CD4-positive, alpha-beta T cell treated with Interferon alpha-2 for 1 hour (primary cell): Measurements from ENCODE around the gene ABHD15.

Experiments
- DNase-seq, 2 donors: peaks; one replicate each; pipeline ENCODE4 v3.0.0-alpha.2; 2020 to 2022

ABHD15 gene

GRCh38 chr17:29594519-29595090 is 27.8 kb upstream of the ABHD15 start:
- DNase-seq, result no peak

GRCh38 chr17:29593591-29594518 is 27.0 kb upstream of the ABHD15 start:
- DNase-seq, result peak in 1 of 2 donors; percentile 26

DNA sequence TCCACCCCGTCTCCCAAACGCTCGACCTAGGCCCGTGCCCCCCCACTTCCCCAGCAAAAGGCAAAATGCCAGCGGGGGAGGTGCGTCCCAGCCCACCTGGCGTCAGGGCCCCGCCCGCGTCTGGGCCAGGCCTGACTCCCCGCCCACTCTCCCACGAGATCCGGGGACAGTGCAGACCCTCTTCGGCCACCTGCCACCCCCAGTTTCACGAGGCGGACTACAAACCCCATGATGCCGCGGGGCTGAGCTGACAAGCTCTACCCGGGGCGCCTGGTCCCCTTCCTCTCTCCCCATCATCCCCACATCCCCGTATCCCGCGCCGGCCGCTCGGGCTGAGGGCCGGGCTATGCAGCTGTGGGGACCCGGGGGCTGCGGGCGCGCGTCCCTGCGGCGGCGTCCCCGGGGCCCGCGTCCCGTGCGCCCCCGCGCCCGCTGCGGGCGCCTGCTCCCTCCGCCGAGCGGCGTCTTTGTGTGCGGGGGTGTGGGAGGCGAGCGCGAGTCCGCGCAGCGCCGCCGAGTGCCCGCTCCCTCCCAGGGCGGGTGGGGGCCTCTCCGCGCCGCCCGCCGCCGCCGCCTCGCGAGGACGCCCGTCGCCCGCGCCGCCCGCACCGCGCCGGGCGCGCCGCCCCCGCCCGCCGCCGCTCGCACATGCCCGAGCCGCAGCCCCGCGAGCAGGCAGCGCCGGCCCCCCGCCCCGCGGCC is 26.2 kb upstream of the ABHD15 start, which contains the start of gene ANKRD13B:
Gene ANKRD13B, plus strand, starts transcription at position 283 of the 702 bp plus-strand sequence. CDS start 490 bp downstream, outside the sequence.
- DNase-seq, result peak in 1 of 2 donors; percentile 43

GRCh38 chr17:29591737-29592608 is 25.1 kb upstream of the ABHD15 start:
- peak; percentile 72 to 83 for DNase-seq

GRCh38 chr17:29591146-29591736 is 24.4 kb upstream of the ABHD15 start:
- peak in 1 of 2 donors; percentile 38 for DNase-seq

GRCh38 chr17:29590411-29591145 is 23.7 kb upstream of the ABHD15 start:
- no peak for DNase-seq

DNA sequence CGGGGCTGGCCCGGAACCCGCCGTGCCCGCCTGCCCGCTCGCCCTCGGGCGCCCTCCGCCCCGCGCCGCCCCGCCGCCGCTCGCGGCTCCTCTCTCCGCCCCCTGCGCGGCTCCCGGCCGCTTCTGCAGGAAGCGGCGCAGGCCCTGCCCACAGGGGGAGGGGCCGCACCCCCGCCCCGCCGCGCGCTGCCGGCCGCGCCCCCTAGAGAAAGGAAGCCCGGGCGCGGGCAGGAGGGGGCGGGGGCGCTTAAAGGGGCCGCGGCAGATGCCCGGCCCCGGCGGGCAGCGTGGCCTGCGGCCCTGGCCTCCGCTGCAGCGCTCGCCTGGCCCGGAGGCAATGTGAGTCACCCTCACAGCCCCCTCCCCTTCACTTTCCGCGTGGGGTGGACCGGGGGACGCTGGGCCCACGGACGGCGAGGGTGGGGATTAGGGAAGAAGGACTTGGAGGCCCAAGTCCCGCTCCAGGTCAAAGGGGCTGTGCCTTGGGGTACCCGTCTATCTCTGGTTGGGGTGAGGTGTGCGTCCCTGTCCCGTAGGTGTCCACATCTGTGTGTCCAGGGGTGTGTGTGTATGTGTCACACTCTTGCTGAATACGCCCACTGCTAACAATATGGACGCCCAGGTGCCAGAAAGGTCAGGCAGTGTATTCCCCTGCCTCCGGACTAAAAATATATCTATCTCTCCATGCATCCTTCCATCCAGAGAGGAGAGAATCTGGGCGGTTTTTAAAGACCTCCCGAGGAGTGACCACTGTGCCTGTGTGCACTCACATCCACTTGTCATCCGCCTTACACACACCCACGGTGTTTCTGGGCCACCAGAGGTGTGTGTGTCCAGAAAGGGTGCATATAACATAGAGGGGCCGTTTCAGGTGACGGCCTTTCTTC is 22.9 kb upstream of the ABHD15 start, which contains the start of gene GIT1:
Gene GIT1, minus strand, starts transcription at position 125 of the 887 bp plus-strand sequence. CDS start 270 bp downstream, outside the sequence.
- peak; percentile 82 to 90 for DNase-seq

- DNase-seq, result peak; percentile 34 to 51
Observed at GRCh38 chr17:29588562-29589411, 21.9 kb upstream of the ABHD15 start.

GRCh38 chr17:29588017-29588561 is 21.3 kb upstream of the ABHD15 start:
- no peak for DNase-seq

DNA sequence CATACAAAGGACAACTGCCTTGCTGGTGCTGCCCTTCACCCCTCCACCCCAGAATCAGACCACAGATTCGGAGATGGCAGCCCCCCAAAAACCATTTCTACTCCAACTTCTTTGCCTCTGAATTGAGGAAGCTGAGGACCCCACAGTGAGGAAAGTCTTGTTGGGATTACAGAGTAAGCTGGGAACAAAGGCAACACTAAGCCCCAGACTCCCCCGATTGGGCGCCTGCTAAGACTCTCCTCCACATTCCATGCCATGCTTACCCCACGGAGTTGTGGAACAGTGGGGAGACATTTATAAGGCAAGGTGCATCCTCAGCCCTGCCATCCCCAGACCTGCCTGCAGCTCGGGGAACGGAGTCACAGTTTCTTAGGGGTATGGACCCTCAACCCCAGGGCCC is 20.8 kb upstream of the ABHD15 start:
- no peak for DNase-seq

DNA sequence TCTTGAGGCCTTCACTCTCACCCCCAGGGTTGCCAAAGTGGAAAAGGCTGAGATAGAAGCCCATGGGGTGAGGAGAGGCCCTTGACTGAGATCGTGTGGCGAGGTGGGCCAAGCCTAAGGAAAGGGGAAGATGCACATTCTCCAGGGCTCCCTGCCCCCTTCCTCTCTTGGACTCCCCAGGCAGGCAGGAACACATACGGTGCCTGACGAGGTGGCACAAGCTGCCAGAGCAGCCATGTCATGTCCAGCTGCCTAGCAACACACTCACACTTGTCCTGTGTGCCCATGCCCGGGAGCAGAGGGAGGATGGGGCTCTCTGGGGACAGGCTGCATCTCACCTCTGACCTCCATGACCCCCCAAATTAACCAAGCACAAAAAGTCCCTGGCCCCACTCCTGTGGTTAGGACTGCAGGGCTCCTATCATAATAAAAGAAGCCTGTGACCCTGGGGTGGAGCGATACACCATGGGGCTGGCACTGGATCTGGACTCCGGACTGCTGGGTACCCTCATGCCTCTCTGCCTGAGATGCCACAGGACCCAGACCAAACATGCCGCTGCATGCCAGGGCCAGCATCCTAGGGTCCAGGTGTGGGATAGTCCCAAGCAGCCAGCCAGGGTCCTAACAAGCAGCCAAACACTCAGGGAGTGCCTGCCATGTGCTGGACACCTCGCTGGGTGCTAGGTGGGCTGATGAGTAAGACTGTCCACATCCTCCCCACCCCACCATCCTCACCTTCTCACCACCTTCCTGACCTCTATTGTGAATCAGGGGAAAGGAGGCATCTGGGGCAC is 20.0 kb upstream of the ABHD15 start:
- DNase-seq, result no peak

DNA sequence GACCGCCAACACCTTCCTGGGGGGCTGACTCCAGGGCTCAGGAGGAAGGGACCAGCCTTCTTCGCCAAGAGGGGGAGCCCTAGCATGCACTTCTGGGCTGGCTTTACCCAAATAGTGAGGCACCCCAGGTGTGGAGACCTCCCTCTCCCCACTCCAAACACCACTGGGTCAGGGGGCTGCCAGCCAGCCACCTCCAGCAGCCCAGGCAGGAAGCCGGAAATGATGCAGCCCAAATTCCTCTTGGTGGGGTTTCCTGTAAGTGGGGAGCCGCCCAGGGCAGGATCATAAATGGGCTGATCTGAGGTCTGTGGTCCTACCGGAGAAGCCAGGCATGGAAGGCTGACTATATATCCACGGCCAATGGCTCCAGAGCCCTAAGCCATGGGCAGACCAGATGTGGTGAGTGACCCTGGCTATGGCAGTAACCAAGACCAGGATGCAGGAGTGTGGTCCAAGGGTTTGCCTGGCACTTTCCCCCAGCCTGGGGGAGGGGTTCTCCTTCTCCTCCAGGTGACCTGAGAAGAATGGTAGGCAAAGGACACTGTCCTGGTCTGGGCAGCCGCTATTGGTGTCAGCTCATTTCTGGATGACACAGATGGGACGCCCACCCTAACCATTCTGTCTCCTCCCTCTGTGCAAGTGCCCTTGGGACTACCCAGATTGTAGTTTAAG is 18.4 kb upstream of the ABHD15 start:
- peak; percentile 36 to 60 for DNase-seq

DNA sequence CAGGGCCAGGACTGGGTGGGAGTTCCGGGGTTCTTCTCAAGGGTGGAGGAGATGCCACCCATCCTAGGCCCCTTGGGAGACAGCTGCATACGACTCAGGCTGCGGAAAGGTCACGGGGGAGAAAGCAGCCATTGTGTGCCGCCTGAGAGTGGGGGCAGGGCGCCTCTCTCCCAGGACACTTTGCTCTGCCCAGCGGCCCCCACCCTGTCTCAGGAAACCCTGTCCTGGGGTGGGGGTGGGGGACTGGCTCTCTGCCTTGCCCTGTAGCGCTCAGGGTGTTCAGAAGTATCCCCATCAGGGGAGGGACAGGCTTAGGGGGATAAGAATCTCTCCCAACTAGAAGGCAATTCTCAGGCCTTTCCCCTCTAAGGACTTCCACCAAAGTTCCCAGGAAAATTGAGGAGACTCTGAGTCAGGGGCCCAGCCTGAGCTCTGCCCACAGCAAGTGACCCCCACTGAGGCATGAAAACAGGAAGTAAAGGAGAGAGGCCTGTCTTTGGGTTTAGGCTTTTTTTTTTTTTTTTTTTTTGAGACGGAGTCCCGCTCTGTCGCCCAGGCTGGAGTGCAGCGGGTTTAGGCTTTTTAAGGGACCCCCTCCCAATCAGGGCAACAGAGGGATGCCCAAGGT is 17.7 kb upstream of the ABHD15 start:
- no peak for DNase-seq

DNA sequence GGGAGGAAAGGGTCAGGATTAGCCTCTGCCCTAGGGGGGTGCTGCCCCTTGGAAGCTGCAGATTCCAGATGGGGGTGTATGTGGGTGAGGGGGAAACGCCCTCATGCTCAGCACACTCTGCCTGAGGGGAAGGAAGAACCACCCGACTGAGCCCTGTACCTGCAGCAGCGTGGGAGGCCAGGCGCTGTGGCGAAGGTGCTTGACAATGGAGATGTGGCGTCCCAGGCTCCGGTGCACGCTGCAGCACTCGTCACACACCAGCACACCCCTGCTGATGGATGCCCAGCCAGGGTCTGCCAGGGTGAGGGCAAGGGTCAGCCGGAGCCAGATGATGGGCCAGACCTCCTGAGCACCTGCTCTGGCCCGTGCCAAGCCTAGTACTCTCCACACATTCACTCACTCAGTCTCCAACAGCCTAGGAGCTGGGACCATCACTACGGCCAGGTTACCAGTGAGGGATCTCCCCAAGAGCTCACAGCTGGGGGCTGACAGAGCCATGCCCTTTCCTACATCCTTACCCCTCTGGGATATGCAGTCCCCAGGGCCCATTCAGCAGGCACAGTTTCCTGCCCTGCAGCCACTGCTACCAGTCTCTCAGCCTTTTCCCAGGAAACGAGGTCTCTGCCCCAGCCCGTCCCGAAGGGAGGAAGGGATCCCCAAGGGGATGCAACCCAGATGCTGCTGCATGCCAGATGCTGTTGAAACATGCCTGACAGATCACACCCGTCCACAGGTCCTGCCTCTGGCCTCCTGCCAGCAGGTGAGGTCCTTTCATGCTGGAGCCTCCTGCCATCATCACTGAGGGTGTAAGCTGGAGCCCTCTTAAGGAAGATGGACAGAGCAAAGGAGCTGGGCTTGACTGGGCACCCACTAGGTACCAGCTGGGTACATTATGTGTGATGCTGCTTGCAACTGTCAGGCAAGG is 16.7 kb upstream of the ABHD15 start:
- no peak for DNase-seq

DNA sequence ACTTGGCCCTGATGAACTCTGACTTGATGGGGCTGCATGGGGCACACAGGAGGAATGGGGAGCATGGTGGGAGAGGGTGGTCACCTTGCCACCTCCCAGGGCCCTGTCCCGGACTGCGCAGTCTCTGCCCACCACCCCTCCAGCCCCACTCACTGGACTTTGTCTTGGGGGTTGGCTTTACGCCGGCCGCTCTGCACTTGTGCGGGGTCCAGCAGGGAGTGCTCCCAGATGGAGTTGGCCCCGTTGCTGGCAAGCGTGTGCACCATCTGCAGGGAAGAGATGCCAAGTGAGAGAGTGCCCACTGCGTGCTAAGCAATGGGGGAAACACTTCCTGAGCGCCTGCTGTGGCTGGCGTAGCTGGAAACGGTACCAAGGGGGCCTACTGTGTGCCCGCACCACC is 15.9 kb upstream of the ABHD15 start:
- no peak for DNase-seq
